Measurements from ENCODE around the gene CBLB. TPM values are rescaled to one million over a fixed set of nuclear protein-coding genes. Genes with fewer than 3 reads are reported as not detected.

The CBLB gene
- total and polyA plus RNA-seq, 2 of the 4 experiments (the other 2 are of a cell fraction) = 10.1 to 20.1 TPM

DNA sequence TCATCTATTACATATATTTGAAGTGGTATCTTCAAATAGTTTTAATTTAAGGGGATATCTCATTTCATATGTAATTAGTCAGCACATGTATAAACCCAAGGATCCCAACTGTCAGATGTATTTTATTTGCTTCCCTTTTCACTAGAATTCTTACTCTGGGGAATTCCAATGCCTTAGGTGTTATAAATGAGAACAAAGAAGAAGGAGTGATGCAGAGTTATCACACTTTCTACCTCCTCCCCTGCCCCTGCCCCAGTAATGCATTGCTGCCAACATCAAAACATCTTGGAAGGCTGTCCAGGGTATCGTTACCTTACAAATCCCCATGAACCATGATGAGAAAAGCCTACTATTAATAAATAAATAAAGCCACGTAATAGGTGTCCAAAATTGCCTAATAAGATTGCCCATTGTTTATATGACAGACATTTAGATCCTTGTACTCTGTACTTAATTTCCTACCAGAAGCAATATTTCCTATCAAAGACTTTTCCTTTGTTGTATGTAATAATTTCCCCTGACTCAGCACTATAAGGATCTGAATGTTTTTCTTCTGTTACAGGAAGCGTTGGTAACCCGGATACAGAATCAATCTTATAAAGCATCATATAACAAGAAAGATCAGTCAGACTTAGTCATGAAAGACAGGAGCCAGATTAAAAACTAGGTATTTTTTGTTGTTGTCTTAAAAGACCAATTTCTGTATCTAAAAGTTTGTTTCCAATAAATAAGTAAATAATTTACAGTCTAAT, 38.8 kb downstream of the CBLB start:
- H3K27me3 ChIP-seq (ENCODE audit: control insufficient read depth, insufficient read depth, low read length) = no peaks in the 10 kb centered on the region
- H3K14ac ChIP-seq (replicated peaks; ENCODE audit: low read depth, low read length) = no peak overlapping the region
- no peak overlapping the region for H2AK9ac ChIP-seq (replicated peaks; ENCODE audit: low read depth, low read length, poor library complexity)
- no peak overlapping the region for H3K23ac ChIP-seq (ENCODE audit: low read depth, low read length)
- DNase-seq (peak; percentile 44), ATAC-seq (ENCODE audit: low read depth) (no peak)
- H3K27ac ChIP-seq (ENCODE audit: insufficient read depth, low read length) = no peak overlapping the region
- dilution Hi-C loops (cut with HindIII; ENCODE audit: low sequenced_read_pairs, unreplicated experiment) (no loop called here), in situ Hi-C loops (cut with MboI; ENCODE audit: low sequenced_read_pairs) (no loop called here), intact Hi-C loops (cut with micrococcal nuclease) (loop anchor here (10.0 kb wide), 1 partner anchor 275 kb away; no protein-coding TSS in a partner anchor)
- no peaks in the 10 kb centered on the region for H4K20me1 ChIP-seq (ENCODE audit: insufficient read depth, low read length)
- no peaks in the 10 kb centered on the region for H3K9me3 ChIP-seq (ENCODE audit: control insufficient read depth, insufficient read depth, low read length)
- CTCF ChIA-PET = no interaction called here
- peaks cover 4% of the 10 kb centered on the region; the same call in 1 of the 2 replicates for H3K9me1 ChIP-seq (ENCODE audit: insufficient read depth, low read length)
- peaks cover 3% of the 10 kb centered on the region; the same call in 1 of the 2 replicates for H3K4me1 ChIP-seq (ENCODE audit: control insufficient read depth, insufficient read depth, low read length)
- H3K36me3 ChIP-seq (ENCODE audit: control insufficient read depth, insufficient read depth, low read length) = no peaks in the 10 kb centered on the region
- H3K79me1 ChIP-seq (ENCODE audit: low read depth in 1 of 2, low read length in 2 of 2) = peaks cover 8 to 21% of the 10 kb centered on the region in 2 experiments
- H3K56ac ChIP-seq (ENCODE audit: extremely low read depth, insufficient read depth, low read length) = no peak overlapping the region
- H2AFZ ChIP-seq (replicated peaks; ENCODE audit: low read length, poor library complexity) = no peak overlapping the region
- no peak overlapping the region for H2BK20ac ChIP-seq (ENCODE audit: low read depth, low read length)
- H3K4ac ChIP-seq (ENCODE audit: low read depth, low read length) = 0 out of 2 replicates have a peak overlapping the region, but pooled peaks have one; percentile 13
- H2BK120ac ChIP-seq (ENCODE audit: low read depth, low read length) = no peak overlapping the region
- no peak for TF ChIP-seq CHD1 (IDR thresholded peaks at IDR 0.05; ENCODE audit: low read depth, low read length)
- TF ChIP-seq RFX5 (IDR thresholded peaks at IDR 0.05; ENCODE audit: low read depth, low read length) = no peak
- TF ChIP-seq RCOR1 (IDR thresholded peaks at IDR 0.05; ENCODE audit: insufficient replicate concordance, low read length) = no peak
- TF ChIP-seq CEBPB (IDR thresholded peaks at IDR 0.05; ENCODE audit: low read depth, low read length) = no peak
- peak; percentile 99 for TF ChIP-seq MAFK (IDR thresholded peaks at IDR 0.05; ENCODE audit: low read depth, low read length)
- H3K4me2 ChIP-seq (ENCODE audit: low read depth, low read length) = no peak overlapping the region
- no TSS peak for BruUV-seq (replicated peaks)
- H3K18ac ChIP-seq (ENCODE audit: low read depth, low read length) = no peak overlapping the region
- H4K8ac ChIP-seq (ENCODE audit: low read depth in 2 of 2, low read length in 2 of 2) = no peak overlapping the region
- H4K91ac ChIP-seq (ENCODE audit: insufficient read depth, low read depth, low read length) = no peak overlapping the region
- POLR2A ChIA-PET (ENCODE audit: unreplicated experiment) = no interaction called here
- H3K4me3 ChIP-seq (ENCODE audit: insufficient read depth, low read depth, low read length) = no peak overlapping the region
- H3K9ac ChIP-seq (ENCODE audit: low read depth, low read length) = no peak overlapping the region
- WGBS, 2 experiments (ENCODE audit: extremely low coverage in 2 of 2, insufficient read length in 1 of 2) = no CpG with 5 or more reads among the region's 4 CpGs
- no peak overlapping the region for H4K5ac ChIP-seq (ENCODE audit: low read depth, low read length)
- H2AK5ac ChIP-seq (ENCODE audit: low read depth, low read length) = no peak overlapping the region; the same call in 1 of the 2 replicates
- H2BK5ac ChIP-seq (ENCODE audit: low read depth, low read length, poor library complexity, severe bottlenecking) = no peak overlapping the region
- H2BK15ac ChIP-seq (ENCODE audit: low read depth, low read length) = no peak overlapping the region; the same call in 2 of the 3 replicates
